ENCODE measurements around the gene L1CAM. TPM values are rescaled to one million over a fixed set of nuclear protein-coding genes. Genes with fewer than 3 reads are reported as not detected.
A peak's percentile ranks its signal among the peaks of the same experiment; 100 is the strongest.

The L1CAM gene
- total RNA-seq, 1 experiment from 2014 or later, result 12.7 TPM

- no peak overlapping the region for H3K4me3 ChIP-seq (ENCODE audit: low read depth, low read length)
- no peak for TF ChIP-seq CTCF (IDR thresholded peaks at IDR 0.05; ENCODE audit: insufficient read depth in 1 of 2, low read depth in 1 of 2, low read length in 1 of 2, severe bottlenecking in 1 of 2, unreplicated experiment in 1 of 2)
- ChIA-PET POLR2A (no interaction called here), CTCF (interaction anchor here (0.6 kb wide), 1 partner anchor 546 kb away, joined by 3 read pairs; no protein-coding TSS in a partner anchor)
- H3K27me3 ChIP-seq (replicated peaks; ENCODE audit: control insufficient read depth, insufficient read depth, low read length), result no peaks in the 10 kb centered on the region
- H3K9me3 ChIP-seq, result no peaks in the 10 kb centered on the region
- Mint-ChIP-seq H3K36me3 (ENCODE audit: insufficient read depth, unreplicated experiment) (no peaks in the 10 kb centered on the region), H3K9me3 (ENCODE audit: unreplicated experiment) (no peaks in the 10 kb centered on the region), H3K4me3 (ENCODE audit: unreplicated experiment) (peak overlapping the region; percentile 22), H3K27ac (ENCODE audit: unreplicated experiment) (no peak overlapping the region), H3K4me1 (ENCODE audit: low read depth, unreplicated experiment) (no peaks in the 10 kb centered on the region), H3K27me3 (ENCODE audit: insufficient read depth, unreplicated experiment) (no peaks in the 10 kb centered on the region)
- H3K36me3 ChIP-seq (ENCODE audit: control insufficient read depth, insufficient read depth, low read length), result no peaks in the 10 kb centered on the region
- DNase-seq, result no peak
- no peaks in the 10 kb centered on the region for H3K4me1 ChIP-seq
- intact Hi-C loops (cut with micrococcal nuclease; ENCODE audit: unreplicated experiment), result loop anchor here (10.0 kb wide), 1 partner anchor 68 kb away; the partner anchor contains the start of gene L1CAM
- no TSS peak for BruUV-seq (replicated peaks)
Measured at GRCh38 chrX:153816831-153817690, 68.9 kb downstream of the L1CAM start.

- Mint-ChIP-seq H3K36me3 (ENCODE audit: insufficient read depth, unreplicated experiment) (no peaks in the 10 kb centered on the region), H3K4me3 (ENCODE audit: unreplicated experiment) (no peak overlapping the region), H3K27ac (ENCODE audit: unreplicated experiment) (no peak overlapping the region), H3K4me1 (ENCODE audit: low read depth, unreplicated experiment) (no peaks in the 10 kb centered on the region), H3K27me3 (ENCODE audit: insufficient read depth, unreplicated experiment) (no peaks in the 10 kb centered on the region), H3K9me3 (ENCODE audit: unreplicated experiment) (no peaks in the 10 kb centered on the region)
- H3K4me1 ChIP-seq, result no peaks in the 10 kb centered on the region
- no peak for TF ChIP-seq CTCF (IDR thresholded peaks at IDR 0.05; ENCODE audit: insufficient read depth in 1 of 2, low read depth in 1 of 2, low read length in 1 of 2, severe bottlenecking in 1 of 2, unreplicated experiment in 1 of 2)
- intact Hi-C loops (cut with micrococcal nuclease; ENCODE audit: unreplicated experiment), result loop anchor here (10.0 kb wide), 1 partner anchor 70 kb away; the partner anchor contains the start of gene L1CAM
- no peaks in the 10 kb centered on the region for H3K9me3 ChIP-seq
- no peaks in the 10 kb centered on the region for H3K36me3 ChIP-seq (ENCODE audit: control insufficient read depth, insufficient read depth, low read length)
- no peak for DNase-seq
- H3K4me3 ChIP-seq (ENCODE audit: low read depth, low read length), result no peak overlapping the region
- H3K27me3 ChIP-seq (replicated peaks; ENCODE audit: control insufficient read depth, insufficient read depth, low read length), result no peaks in the 10 kb centered on the region
- ChIA-PET POLR2A (no interaction called here), CTCF (no interaction called here)
- no TSS peak for BruUV-seq (replicated peaks)
Measured at GRCh38 chrX:153814591-153815315, 71.2 kb downstream of the L1CAM start.

GRCh38 chrX:153813161-153813560, 72.8 kb downstream of the L1CAM start:
- H3K4me3 ChIP-seq (ENCODE audit: low read depth, low read length), result no peak overlapping the region
- BruUV-seq (replicated peaks), result no TSS peak
- intact Hi-C loops (cut with micrococcal nuclease; ENCODE audit: unreplicated experiment), result loop anchor here (10.0 kb wide), 1 partner anchor 72 kb away; the partner anchor contains the start of gene L1CAM
- no peaks in the 10 kb centered on the region for H3K4me1 ChIP-seq
- Mint-ChIP-seq H3K9me3 (ENCODE audit: unreplicated experiment) (no peaks in the 10 kb centered on the region), H3K4me1 (ENCODE audit: low read depth, unreplicated experiment) (no peaks in the 10 kb centered on the region), H3K27me3 (ENCODE audit: insufficient read depth, unreplicated experiment) (no peaks in the 10 kb centered on the region), H3K27ac (ENCODE audit: unreplicated experiment) (no peak overlapping the region), H3K36me3 (ENCODE audit: insufficient read depth, unreplicated experiment) (no peaks in the 10 kb centered on the region), H3K4me3 (ENCODE audit: unreplicated experiment) (no peak overlapping the region)
- H3K36me3 ChIP-seq (ENCODE audit: control insufficient read depth, insufficient read depth, low read length), result no peaks in the 10 kb centered on the region
- CTCF ChIA-PET, result no interaction called here
- POLR2A ChIA-PET, result no interaction called here
- no peak for TF ChIP-seq CTCF (IDR thresholded peaks at IDR 0.05; ENCODE audit: insufficient read depth in 1 of 2, low read depth in 1 of 2, low read length in 1 of 2, severe bottlenecking in 1 of 2, unreplicated experiment in 1 of 2)
- H3K9me3 ChIP-seq, result no peaks in the 10 kb centered on the region
- no peaks in the 10 kb centered on the region for H3K27me3 ChIP-seq (replicated peaks; ENCODE audit: control insufficient read depth, insufficient read depth, low read length)
- no peak for DNase-seq
